ENCODE results near the gene C11orf52.

Gene C11orf52

DNA sequence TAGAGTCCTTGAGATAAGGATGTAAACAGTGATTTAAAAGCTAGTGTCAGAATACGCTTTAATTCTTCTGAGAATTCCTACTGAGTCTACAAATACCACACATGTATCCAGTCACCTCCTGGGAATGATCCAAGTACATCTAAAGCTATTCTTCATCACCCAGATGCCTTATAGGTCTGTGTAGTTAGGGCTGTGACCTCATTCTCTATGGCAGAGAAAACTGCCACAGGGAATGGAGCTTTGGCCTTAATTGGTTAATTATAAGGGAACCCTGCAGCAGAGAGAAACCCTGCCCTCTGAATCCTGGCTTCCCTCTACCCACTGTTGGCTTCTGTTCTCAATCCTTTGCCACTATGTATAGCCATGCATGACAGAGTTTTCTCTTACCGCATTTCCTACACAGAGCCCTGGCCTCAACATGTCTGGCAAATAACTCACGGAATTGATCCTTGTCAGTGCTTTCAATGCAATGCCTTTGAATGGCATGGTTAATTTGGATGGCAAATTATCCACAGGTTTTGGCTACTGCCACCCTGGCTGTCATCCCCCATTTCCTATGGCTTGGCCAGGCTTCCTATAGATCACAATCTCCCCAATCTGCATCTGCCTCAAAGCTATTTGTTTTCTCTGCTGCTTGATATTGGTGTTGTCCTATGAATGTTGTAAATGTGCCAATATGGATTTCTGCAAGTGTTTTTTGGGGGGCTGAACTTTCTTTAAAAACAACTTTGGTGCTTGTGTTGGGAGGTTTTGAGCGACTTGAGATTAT is 21.3 kb downstream of the C11orf52 start:
- DNase-seq (ENCODE audit: low read depth) = no peak

GRCh38 chr11:111941963-111942362 is 23.2 kb downstream of the C11orf52 start:
- DNase-seq (ENCODE audit: low read depth) = no peak

- no peak for DNase-seq (ENCODE audit: low read depth)
These were observed 24.1 kb downstream of the C11orf52 start for GRCh38 chr11:111942829-111943228.

- DNase-seq (ENCODE audit: low read depth) = no peak
These were observed 25.4 kb downstream of the C11orf52 start for GRCh38 chr11:111944139-111944538.

DNA sequence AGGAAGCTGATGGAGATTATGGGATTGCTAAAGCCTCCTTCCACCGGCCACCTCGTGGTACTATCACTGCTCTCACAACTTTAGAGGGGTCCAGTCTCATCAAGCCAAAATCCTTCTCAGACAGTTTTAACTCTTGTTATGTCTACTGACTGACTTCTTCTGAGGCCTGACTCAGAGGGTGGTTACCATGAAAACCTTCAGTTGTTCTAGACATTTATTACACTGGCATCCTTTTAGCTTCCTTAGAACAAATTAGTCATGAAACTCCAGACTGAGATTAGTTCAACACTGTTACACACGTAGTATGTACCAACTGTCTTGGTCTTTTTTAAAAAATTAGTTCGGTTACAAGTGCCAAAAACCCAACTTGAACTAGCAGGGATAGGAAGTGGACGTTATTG is 25.9 kb downstream of the C11orf52 start:
- no peak for DNase-seq (ENCODE audit: low read depth)

- no peak for DNase-seq (ENCODE audit: low read depth)
These were observed 26.5 kb downstream of the C11orf52 start for GRCh38 chr11:111945198-111945597.

- DNase-seq (ENCODE audit: low read depth) = no peak
These were observed 27.8 kb downstream of the C11orf52 start for GRCh38 chr11:111946499-111946898.

- DNase-seq (ENCODE audit: low read depth) = no peak
These were observed 28.4 kb downstream of the C11orf52 start for GRCh38 chr11:111947143-111947542.

DNA sequence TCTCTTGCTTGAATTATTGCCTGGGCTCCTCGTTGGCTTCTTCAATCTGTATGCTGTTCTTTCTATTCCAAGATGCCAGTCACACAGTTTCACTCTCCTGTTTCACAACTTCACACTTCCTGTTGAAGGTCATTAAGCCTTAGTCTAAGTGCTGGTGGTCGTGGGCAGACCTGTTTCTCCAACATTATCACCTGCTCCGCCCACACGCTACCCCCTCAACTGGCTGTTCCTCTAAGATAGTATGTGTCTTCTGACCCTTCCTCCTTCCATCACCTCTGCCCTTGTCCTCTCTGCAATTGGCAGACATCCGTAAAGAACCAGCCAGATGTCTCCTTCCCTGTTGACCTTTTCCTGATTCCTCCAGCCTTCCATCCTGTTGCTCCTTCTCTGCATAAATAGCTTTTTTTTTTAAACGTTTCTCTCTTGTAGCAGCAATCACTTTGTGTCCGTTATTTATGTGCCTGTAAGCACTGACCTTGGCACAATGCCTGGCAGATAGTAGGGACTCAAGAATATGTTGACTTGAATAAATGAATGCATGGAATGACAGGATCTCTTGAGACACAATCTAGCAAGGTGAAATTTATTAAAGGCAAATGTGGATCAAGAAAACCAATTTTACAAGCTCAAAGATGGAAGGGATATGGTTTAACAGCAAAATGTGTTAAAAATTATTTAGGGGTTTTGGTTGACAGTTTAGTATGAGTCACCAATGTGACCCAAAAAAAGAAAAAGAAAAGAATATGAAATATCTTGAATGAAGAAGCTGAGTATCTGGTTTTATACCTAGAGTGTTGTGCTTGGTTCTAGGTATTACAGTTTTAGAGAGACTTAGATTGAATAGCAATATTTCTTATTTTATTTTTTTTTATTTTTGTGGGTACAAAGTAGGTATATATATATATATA is 31.1 kb downstream of the C11orf52 start:
- DNase-seq (ENCODE audit: low read depth) = no peak

GRCh38 chr11:111951565-111951964 is 32.9 kb downstream of the C11orf52 start:
- no peak for DNase-seq (ENCODE audit: low read depth)

GRCh38 chr11:111954154-111954553 is 35.4 kb downstream of the C11orf52 start:
- no peak for DNase-seq (ENCODE audit: low read depth)

DNA sequence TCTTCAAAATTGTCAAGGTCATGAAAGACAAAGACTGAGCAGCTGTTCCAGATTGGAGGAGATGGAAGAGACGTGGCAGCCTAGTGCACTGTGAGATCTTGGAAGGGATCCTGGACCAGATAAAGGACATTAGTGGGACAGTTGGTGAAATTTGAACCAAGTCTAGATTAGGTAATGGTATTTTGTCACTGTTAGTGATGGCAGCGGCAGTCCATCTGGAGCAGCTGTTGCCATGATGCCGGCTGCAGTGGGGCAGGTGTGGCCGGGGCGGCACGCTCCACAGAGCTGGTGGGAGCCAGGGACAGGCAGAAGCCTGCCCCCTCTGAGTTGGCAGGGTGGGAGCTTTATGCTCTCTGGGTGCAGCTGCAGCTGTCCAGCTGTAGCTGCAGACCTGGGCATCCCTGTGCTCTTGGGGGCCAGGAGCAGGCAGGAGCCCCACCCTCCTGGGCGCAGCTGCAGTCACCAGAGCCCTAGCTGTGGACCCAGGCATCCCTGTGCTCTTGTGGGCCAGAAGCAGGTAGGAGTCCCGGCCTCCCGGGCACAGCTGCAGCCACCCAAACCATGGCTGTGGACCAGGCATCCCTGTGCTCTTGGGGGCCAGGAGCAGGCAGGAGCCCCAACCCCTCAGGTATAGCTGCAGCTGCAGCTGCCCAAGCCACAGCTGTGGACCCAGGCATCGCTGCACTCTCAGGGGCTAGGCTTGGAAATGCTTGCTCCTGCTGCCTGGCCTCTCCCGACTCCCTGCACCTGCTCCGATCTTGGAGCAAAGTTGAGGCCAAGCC is 39.1 kb downstream of the C11orf52 start:
- no peak for DNase-seq (ENCODE audit: low read depth)

GRCh38 chr11:111960916-111961315 is 42.2 kb downstream of the C11orf52 start:
- no peak for DNase-seq (ENCODE audit: low read depth)

DNA sequence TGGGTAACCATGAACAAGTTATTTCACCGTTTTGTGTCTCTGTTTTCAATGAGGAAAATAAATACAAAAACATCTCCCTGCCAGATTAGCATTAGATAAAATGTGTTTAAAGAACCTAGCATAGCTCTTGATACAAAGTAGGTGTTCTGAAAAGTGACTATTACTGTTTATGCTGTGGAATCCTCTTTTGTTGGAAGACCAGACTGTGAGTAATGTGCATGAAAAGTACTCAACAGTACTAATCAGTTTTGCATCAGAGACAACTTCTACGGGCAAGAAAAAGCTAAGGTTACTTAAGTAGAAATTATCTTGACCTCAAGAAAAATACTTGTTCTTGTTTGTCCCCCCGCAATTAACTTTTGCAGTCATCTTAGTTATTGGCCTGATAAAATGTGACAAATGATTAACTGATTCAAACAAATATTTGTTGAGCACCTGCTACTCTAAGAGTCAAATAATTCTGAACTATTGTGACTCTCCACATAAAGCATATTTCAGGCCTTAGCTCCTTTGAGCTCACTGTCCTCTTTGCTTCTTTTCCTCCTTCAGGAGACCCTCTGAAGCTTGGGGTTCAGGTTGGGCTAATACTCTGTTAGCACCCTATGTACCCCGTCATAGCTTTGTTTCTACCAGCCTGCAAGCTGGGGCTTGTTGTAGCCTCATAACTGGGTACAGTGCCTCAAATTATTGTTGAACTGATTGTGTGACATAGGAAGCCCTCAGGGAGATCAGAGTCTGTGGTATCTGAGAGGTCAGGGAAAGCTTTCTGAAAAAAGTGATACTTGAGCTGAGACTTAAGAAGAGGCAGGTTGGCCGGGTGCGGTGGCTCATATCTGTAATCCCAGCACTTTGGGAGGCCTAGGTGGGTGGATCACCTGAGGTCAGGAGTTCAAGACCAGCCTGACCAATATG is 42.9 kb downstream of the C11orf52 start:
- DNase-seq (ENCODE audit: low read depth) = no peak

DNA sequence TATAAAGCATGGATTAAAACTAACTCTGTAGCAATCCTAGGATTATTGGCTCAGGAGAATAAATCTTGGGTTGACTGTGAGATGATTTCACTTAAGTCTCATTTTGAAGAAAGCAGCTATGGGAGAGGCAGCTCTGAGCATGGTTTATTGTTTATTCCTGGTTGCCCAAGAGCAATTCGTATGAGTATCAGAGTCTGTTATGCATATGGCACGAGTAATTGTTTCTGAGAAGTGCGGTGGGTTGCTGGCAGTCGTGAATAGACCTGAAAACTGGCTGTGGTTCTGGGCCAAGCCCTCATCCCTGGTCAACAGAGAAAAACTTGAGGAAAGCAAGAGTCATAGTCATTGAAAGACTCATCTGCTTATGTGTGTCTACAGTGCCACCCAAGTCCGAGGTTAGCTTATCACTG is 45.2 kb downstream of the C11orf52 start:
- DNase-seq (ENCODE audit: low read depth) = no peak

DNA sequence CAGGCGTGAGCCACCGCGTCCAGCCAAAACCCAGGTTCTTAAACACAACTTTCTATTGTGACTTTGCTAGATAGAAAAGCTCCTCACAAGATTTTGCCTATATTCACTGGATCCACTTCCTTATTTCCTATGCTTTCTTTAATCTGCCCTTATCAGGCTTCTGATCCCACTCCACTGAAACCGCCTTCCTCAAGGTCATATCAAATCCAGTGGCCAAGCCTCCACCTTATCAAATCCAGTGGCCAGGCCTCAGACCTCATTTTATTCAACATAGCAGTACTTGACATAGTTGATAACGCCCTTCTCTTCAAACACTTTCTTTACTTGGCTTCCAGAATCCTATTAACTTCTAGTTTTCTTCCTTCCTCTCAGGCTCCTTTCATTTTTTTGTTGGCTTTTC is 48.0 kb downstream of the C11orf52 start:
- no peak for DNase-seq (ENCODE audit: low read depth)

- DNase-seq (ENCODE audit: low read depth) = no peak
These were observed 48.9 kb downstream of the C11orf52 start for GRCh38 chr11:111967649-111968048.

DNA sequence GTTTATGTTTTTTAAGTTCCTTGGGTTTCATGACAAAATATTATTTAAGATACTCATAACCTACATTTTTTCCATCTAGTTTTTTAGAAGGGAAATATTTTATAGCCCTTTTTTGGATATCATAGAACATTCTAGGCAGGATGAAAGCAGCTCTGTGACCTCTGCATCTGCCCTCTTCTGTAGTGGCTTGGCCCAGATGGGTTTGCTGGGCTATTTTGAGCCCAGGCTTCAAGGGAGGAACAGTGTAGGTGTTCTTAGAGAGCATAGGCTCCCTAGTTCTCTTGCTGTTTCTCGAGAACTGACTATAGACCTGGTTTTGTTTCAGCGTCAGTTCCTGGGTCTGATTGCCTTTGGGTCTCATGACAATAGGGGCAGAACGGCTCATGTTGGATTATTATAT is 50.6 kb downstream of the C11orf52 start:
- DNase-seq (ENCODE audit: low read depth) = no peak

DNA sequence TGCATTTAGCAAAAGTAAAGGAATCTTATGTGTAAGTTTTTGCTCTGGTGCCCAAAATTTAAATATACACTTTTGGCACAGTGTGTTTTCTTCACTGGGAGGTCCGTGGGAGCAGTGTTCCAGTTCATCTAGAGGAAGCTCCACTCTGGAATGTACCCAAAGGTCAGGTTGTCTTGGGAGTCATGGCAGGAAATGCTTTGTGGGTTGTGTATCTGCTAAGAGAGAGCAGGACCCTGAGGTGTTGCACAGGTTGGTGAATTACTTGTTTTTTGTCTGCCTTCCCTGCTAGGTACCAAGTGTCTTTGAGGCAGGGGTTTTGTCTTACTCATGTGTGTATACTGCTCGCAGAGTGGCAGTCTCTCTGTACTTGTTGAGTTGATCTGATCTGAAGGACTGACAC is 55.7 kb downstream of the C11orf52 start:
- DNase-seq (ENCODE audit: low read depth) = no peak

- no peak for DNase-seq (ENCODE audit: low read depth)
These were observed 56.5 kb downstream of the C11orf52 start for GRCh38 chr11:111975076-111975806.

Data from activated gamma-delta T cell treated with anti-CD3 and anti-CD28 coated beads, Interleukin-2, amount 50 U/mL, for 16 hours (primary cell).